A673 (cell line): ENCODE results near the gene MTHFD2L.

Source experiments
- CTCF ChIP-seq: fragments of 300-800, 200-600 bp; sonication (generic); conservative IDR thresholded peaks from 2 replicates; pipeline ENCODE4 v1.5.1; 2017; ENCODE audit warnings: low read depth, mild to moderate bottlenecking, antibody characterized with exemption, low read length, moderate library complexity, mixed read lengths
- EZH2 ChIP-seq: fragments of 200-600 bp; sonication (generic); IDR thresholded peaks from 2 replicates; pipeline ENCODE4 v1.6.1; 2017; ENCODE audit warnings: borderline replicate concordance, low read depth, mild to moderate bottlenecking, mixed read lengths, antibody characterized with exemption, low read length; ENCODE audit not compliant: poor library complexity, severe bottlenecking

DNA sequence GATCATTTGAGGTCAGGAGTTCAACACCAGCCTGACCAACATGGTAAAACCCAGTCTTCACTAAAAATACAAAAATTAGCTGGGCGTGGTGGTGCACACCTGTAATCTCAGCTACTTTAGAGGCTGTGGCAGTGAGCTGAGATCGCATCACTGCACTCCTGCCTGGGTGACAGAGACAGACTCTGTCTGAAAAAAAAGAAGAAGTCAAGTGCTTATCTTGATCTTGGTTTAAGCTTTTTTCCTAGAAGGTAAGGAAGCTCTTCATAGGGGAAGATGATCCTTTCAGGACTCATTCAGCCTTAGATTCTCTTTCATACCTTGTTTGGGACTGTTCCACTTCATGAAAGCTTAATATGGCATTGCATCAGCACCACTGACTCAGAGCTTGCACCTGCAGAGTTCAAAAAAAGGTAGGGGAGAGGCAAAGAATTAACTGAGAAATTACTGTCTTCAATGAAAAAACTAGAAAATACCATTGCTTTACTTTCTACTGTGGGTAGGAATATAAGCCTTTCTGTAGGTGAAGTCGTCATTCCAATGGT lies 79.6 kb downstream of the MTHFD2L start:
- TF ChIP-seq CTCF (no peak), EZH2 (no peak)
